GM21526 (cell line): Measurements from ENCODE around the gene FBXO31.
"Not testable (repeated sequence)": the region's sequence is repeated elsewhere in the genome, so short reads cannot be mapped to it uniquely, and the experiment has no call there.

Experiments
- ATAC-seq: cut with Tn5 transposase; IDR thresholded peaks from one replicate; pipeline ENCODE4 v1.9.1; 2021; ENCODE audit warnings: moderate library complexity; ENCODE audit not compliant: unreplicated experiment, low FRiP score

Gene FBXO31

DNA sequence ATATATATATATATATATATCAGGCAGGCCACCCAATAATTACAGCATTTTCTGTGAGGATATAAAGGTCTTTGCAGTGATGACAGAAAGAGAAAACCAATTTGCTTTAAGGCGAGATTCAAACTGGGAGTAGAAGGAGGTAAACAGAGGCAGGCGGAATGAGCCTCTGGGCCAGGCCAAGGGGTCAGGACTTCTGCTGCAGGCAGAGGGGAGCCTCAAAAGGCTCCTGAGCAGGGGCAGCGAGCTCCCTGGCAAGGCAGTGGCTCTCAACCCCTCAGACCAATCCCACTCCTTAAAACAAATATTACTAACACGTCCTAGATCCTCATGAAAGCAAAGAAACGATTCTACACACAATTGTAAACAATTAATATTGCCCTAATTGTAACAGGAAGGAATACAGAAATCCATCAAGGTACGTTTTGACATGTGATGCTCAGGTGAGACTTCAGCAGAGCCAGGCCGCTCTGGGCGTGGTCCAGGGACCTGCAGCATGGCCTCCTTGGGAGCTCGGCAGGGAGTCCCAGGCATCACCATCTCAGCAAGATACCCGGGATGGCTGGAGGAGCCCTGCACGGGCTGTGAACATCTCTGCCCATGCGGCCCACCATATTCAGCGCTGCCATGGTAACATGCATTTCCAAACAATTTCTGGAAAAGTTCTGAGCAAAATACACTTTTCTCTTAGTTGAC lies 18.4 kb downstream of the FBXO31 start:
- ATAC-seq: no peak

DNA sequence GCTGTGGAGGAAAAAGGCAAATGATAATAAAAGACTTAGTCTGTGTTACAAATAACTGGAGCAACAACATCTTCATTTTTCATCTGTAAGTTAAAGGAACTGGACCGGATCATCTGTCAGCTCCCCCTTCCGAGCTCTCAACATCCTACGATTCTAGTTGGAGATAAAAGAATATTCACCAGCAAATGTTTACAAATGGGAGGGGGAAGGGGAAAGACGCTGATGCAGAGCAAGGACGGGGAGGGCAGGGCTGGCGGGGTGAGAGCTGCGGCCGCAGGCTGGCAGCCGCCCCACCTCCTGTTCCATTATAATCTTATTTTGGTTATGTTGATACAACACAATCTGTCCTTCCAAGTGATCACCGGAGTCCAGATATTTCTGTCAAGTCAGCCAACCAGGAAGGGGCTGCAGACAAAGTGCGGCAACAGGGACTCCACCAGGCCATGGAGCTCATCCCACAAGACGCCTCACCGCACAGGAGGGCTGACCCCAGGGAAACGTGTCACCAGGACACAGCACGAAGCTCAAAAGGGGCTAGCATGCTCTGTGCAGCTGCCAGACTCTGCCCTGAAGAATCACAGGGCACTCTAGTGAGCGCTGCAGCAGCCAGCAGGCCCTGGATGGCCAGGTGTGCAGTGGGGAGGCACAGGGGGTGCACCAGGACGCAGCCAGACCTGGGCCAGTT lies 19.7 kb downstream of the FBXO31 start:
- no peak for ATAC-seq

DNA sequence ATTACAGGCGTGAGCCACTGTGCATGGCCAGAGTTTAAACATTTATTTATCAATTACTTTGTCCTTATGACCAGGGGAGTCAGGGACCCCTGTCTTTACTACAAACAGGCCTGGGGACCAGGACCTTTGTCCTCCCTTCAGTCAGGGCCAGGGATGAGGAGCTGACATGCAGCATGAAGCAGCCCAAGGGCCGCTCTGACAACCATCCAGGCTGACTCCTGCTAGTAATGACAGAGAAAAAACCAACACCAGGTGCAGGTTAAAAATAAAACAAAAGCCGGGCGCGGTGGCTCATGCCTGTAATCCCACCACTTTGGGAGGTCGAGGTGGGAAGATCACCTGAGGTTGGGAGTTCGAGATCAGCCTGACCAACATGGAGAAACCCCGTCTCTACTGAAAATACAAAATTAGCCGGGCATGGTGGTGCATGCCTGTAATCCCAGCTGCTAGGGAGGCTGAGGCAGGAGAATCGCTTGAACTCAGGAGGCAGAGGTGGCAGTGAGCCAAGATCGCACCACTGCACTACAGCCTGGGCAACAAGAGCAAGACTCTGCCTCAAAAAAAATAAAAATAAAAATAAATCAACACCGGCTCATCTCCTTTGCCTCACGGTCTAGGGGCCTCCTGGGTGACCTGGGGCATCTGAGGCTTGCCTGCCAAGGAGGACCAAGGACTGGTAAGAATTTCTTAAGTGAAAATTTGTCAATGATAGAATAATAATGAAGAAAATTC lies 20.6 kb downstream of the FBXO31 start:
- ATAC-seq: not testable (repeated sequence)

DNA sequence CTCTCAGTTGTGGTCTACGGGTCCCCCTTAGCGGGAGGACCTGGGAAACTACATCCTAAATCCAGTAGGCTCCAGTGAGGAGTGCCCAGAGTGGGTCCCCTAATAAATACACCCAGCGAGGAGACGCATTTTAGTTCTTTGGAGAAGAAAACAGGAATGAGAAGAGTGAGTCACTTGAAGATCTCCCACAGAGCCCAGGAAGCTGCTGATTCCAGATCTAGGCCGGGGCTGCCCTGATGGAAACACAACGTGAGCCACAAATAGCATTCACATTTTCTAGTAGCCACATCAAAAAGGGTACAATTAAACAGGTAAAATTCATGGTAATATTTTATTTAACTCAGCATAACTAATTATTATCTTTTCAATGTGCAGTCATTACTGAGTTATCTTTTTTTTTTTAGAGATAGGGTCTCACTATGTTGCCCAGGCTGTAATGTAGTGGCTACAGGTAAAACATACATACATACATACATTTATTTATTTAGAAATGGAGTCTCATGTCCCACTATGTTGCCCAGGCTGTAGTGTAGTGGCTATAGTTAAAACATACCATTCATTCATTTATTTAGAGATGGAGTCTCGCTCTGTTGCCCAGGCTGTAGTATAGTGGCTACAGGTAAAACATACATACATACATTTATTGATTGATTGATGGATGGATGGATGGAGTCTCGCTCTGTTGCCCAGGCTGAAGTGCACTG lies 21.5 kb downstream of the FBXO31 start:
- no peak for ATAC-seq

DNA sequence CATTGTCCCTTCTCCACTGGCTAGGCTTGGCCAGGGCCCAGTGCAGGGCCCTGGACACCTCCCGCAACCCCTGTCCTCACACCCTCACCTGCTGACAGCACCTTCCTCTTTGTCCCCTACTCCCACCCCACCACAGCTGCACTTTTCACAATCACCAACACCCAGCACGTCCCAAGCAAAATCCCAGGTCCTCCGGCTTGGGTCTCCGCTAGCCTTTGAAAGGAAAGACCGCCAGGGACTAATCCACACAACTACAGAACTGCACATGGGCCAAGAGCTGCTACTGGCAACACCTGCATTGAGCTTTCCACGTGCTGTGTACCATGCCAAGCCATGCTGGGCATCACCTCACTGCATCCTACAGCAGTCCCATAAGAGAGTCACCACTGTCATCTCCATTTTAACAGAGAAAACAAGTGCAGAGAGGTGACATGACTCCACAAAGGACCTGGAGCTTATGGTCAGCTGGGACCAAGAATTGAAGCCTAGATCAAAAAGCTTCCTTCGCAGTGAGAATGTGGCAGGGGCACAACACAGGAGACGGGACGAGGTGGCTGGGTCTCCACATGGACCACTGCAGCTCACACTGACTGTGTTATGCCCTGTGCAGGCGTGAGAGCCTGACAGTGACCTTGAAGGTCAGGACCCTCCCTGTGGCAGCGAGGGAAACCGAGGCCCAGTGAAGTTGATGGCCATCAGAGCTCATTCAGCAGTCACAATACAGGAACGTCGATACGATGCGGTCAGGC lies 22.5 kb downstream of the FBXO31 start:
- no peak for ATAC-seq

DNA sequence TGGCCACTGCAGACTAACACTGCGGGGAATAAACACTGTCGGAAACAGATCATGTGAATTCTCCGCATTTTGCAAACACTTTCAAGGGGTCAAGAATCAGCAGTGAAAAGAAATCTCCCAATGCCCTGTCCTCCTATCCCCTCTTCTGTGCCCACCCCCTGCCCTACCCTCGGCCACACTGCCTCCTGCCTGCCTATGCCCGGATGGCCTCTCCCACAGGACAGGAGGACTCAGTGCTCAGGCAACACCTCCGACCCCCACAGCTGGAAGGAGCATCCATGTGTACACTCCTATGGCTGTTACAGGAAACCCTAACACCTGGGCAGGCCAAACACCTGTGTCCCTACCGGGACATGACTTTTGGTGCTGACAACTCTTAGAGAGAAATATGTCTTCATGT lies 24.5 kb downstream of the FBXO31 start:
- no peak for ATAC-seq

DNA sequence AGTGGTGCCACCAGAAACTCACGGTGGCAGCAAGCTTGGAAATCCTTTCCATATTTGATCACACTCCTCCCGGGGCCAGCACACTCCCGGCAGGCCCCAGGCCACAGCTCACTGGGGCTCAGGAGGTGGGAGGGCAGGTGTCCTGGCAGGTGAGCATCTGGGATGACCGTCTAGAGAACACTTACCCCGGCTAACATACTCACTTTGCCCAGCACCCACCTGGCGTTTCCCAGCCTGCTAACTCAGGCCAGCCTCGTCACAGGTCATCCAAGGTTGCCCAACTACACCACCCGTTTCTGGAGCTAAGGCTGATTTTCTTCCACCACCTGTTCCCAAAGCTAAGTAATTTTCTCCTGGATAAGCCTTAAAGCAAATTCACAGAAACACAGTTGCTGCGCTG lies 24.9 kb downstream of the FBXO31 start:
- no peak for ATAC-seq

DNA sequence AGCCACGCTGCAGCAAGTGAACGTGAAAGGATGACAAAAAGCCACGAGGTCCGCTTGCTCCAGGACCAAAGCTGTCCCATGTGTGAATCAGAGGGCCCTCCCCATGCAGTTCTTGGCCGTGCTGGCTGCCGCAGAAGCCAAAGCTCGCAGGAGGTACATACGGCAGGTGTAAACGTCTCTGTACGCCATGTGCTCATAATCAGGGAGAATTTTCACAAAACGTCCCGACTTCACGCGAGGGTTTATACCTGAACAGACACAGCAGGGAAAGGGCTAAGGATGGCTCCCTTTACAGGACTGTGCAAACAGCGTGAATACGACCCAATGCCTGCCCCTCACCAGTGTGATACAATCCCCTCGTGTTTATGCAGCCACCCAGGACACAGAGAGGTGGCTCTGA lies 25.3 kb downstream of the FBXO31 start:
- ATAC-seq: no peak

DNA sequence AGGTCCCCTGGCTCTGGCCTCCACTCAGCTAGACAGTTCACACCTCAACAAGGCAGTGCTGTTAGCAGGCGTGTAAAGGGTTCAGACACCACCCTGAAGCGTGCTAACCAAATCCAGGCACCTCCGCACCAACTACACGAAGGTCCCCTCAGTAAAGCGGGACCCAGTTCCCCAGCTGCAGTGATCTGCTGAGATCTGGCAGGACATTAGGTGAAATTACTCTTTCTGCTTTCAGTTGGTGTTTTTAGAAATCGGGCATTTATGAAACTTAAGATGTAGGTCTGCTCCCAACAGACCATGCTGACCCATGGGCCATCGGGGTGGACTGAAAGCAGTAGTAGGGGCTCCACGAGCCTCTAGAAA lies 27.1 kb downstream of the FBXO31 start:
- no peak for ATAC-seq

DNA sequence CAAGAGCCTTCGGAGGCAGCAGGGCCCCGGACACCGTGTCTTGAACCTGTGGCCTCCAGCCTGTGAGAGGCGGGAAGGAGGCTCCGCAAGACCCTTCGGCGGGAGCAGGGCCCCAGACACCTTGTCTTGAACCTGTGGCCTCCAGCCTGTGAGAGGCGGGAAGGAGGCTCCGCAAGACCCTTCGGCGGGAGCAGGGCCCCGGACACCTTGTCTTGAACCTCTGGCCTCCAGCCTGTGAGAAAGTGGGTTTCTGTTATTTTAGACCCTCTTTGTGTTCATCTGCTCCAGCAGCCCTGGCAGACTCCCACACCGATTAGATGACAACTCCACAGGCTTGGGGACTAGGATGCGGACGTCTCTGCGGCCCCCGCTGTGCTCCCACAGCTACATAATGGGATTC lies 30.0 kb downstream of the FBXO31 start:
- no peak for ATAC-seq

DNA sequence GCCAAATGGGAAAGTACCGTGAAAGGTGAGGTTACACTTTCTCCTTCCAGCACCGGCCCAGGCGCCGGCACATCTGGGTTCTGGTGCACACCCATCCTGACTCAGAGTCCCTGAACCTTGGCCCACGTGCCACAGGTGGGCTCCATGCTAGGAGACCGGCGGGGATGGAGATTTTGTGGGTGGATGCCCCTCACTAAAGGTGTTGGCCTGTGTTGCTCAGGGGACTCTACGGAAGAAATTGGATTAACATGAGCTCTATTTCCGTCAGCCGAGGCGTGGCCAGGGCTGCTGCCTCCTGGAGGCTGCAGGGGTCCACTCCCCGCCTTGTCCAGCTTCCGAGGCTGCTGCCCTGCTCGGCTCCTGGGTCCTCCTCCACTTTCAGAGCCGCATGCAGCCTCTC lies 30.8 kb downstream of the FBXO31 start:
- ATAC-seq: no peak

DNA sequence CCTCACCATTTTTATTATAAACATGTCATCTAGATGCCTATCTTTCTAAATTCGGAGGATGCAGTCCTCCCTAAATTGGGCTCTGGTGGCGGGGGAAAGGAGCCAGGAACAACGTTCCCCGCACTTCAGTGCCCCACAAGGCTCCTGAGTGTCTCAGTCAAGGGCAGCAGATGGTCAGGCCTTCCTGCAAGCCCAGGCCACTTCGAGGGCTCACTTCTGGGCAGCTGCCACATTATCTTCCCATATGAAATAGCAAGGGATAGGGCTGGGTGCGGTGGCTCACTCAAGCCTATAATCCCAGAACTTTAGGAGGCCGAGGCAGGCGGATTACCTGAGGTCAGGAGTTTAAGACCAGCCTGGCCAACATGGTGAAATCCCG lies 32.3 kb downstream of the FBXO31 start:
- no peak for ATAC-seq

DNA sequence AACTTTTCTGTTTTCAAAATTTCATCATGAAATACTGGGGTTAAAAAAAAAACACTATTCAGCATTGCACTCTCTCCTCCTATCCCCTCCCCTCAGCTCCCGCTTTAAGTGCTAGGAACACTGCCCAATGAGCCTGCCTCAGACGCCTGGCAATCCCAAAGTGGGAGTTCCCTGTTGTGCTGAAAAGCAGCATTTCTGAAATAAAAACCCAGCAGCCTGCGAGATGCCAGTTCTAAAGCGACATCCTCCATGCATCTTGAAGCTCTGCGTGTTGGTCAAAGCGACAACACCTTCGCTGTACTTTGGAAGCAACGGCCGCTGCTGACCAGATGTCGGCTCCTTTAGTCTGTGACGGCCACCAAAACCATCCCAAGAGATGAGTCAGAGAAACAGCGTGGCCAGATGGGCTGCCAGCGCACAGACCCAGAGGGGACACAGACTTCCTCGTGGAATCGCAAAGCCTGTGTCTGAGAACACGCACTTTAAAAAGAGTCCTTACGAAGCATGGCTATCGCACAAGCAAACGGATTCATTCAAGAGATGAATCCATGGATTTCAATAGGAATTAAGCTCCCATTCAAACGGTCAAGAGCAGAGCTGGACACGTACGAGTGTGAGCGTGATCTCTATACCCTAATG lies 32.8 kb downstream of the FBXO31 start:
- no peak for ATAC-seq

DNA sequence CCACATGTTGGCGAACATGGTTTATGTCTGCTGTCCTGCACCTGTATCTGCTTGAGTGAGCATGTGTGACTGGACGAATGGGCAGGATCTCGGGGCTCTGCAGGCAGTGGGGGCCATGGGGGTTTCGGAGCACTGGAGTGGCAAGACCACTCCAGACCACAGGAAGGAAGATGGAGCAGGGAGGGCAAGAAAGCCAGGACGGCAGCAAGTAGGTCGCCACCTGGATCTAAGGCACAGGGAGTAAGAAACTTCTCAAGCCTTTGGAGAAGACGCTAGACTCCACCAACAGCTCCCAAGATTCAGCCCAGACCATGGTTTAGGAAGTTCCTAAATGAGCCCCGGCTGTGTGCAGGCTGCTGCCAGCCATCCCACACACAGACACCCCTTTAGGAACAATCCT lies 33.5 kb downstream of the FBXO31 start:
- no peak for ATAC-seq

DNA sequence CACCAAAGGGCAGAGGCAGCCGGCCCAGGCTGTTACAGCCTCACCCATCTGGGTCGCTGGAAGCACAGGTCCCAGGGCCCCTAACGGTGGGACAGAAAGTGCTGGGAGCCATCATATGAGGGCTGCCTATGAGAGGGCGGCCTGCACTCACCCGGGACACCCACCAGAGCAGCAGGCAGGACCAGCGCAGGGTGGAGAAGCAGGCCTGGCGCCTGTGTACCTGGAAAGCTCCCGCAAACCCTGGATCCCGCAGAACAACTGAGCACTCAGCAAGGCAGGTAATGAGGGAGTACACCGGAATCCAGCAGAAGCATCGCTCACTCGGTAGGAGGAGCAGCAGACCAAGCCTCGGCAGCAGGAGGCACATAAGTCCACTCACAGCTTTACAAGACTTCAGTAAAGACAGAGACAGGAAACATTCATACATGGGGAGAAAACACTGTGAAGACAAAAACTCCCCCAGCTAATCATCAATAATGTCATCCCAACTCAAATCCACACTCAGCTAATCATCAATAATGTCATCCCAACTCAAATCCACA lies 34.9 kb downstream of the FBXO31 start:
- ATAC-seq: no peak

DNA sequence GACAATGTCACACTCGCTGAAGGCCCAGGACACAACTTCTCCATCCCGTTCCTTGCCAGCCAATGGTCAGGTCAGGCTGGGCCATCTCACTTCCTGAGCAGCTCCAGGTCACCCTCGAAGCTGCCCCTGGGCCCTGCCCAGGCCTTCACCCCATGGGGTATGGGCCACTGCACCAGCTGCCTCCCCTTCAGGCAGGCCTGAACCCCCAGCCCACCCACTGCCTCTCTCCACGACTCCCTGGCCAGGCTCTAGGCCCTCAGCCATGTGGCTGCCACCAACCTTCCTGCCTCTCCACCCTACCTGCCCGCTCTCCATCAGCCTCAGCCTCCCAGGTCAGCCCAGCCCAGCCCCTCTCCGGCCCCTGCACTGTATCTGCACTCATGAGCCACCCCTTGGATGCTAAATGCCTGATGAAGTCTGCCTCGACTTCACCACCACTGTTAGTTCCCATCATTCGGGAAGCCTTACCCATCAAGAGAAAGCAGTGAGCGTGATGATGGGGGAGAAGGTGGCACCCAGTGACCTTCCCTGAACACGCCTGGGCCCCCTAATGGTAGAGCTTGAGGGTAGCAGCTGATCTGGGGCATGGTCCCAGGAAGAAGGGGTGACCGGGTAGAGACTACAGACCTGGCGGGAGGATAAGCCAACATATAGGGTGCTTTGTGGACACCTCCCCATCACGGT lies 35.5 kb downstream of the FBXO31 start:
- ATAC-seq: no peak

DNA sequence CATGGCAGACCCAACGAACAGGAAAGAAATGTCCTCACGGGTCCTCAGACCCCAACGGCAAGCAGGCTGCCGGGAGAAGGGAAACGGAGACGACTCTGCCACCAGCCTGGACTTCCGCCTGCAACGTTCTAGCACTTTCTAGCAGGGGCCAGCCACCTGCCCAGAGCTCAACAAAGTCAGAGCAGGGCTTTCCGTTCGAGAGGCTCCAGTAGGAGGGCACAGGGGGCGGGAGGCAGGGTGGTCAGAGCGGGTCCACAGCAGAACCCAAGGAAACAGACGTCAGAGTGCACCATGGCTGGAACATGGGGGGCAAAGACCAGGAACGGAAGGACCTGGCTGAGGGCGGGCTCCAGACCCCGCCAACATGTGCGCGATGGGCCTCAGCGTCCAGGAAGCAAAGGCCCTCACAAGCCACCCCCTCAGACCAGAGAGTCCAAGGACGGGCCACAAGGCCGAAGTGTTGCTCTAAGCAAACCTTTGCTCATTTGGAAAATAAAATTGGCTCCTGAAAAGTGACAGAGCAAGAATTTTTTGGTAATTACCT lies 37.0 kb downstream of the FBXO31 start:
- ATAC-seq: no peak

DNA sequence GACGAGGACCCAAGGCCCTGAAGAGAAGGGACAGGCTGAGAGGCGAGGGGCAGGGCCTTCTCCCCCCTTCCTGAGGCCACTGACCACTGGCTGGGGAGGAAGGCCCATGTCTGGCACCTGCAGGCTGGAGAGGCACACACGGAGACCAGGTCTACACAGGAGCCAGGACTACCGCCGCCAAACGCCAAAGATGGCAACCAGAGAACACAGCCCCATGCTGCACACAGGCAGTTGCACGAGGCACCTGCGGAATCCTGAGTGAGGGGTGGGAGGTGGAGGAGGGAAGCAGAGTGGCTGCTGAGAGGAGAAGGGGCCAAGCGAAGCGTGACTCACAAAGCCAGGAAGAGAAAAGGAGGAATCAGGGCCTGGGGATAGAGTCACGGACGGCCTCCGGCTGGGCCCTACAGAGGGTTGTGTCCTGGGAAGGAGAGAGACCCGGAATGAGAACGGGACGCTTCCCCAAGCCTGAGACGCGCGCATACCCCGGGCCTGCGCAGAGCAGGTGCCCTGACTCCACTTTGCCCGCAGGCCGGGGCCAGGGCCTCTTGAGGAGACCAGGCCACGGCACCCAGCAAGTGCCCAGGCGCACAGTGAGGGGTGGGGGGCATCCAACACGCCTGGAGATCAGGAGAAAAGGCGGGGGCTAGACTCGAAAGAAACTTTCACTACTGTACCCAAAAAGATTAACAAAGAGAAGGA lies 37.7 kb downstream of the FBXO31 start:
- no peak for ATAC-seq
